GM21619 (cell line): ENCODE measurements around the gene PACS2.
"Not testable (repeated sequence)": the region's sequence is repeated elsewhere in the genome, so short reads cannot be mapped to it uniquely, and the experiment has no call there.

Source experiments
- ATAC-seq: cut with Tn5 transposase; IDR thresholded peaks from one replicate; pipeline ENCODE4 v1.9.1; 2021; ENCODE audit not compliant: unreplicated experiment

PACS2 gene

GRCh38 chr14:105313381-105314286 is 914 bp upstream of the PACS2 start:
- peak; percentile 15 for ATAC-seq

- ATAC-seq: peak; percentile 19
These were observed 718 bp downstream of the PACS2 start for GRCh38 chr14:105315211-105315721.

- ATAC-seq: no peak
These were observed 1.5 kb downstream of the PACS2 start for GRCh38 chr14:105315941-105316576.

- no peak for ATAC-seq
These were observed 2.0 kb downstream of the PACS2 start for GRCh38 chr14:105316577-105316941.

GRCh38 chr14:105316968-105317510 is 2.5 kb downstream of the PACS2 start:
- ATAC-seq: no peak

GRCh38 chr14:105317546-105317945 is 3.0 kb downstream of the PACS2 start:
- no peak for ATAC-seq

- no peak for ATAC-seq
These were observed 8.4 kb downstream of the PACS2 start for GRCh38 chr14:105322791-105323556.

- ATAC-seq: no peak
These were observed 9.1 kb downstream of the PACS2 start for GRCh38 chr14:105323663-105324062.

GRCh38 chr14:105324080-105324778 is 9.7 kb downstream of the PACS2 start:
- ATAC-seq: no peak

GRCh38 chr14:105324871-105325270 is 10.3 kb downstream of the PACS2 start:
- no peak for ATAC-seq

- ATAC-seq: no peak
These were observed 10.8 kb downstream of the PACS2 start for GRCh38 chr14:105325303-105325702.

- no peak for ATAC-seq
These were observed 11.4 kb downstream of the PACS2 start for GRCh38 chr14:105325716-105326567.

GRCh38 chr14:105326568-105326867 is 12.0 kb downstream of the PACS2 start:
- ATAC-seq: no peak

GRCh38 chr14:105326891-105327694 is 12.5 kb downstream of the PACS2 start:
- ATAC-seq: no peak

- not testable (repeated sequence) for ATAC-seq
These were observed 13.1 kb downstream of the PACS2 start for GRCh38 chr14:105327695-105328045.

- ATAC-seq: no peak
These were observed 13.6 kb downstream of the PACS2 start for GRCh38 chr14:105328070-105328677.

GRCh38 chr14:105328678-105329390 is 14.3 kb downstream of the PACS2 start:
- ATAC-seq: no peak
